HG02885 (cell line): ENCODE results near the gene SMC4.

Experiments used
- ATAC-seq: cut with Tn5 transposase; IDR thresholded peaks from one replicate; pipeline ENCODE4 v1.9.1; 2021; ENCODE audit warnings: mild to moderate bottlenecking; ENCODE audit not compliant: unreplicated experiment, poor library complexity

The SMC4 gene

GRCh38 chr3:160393346-160394008 lies 6.0 kb upstream of the SMC4 start:
- no peak for ATAC-seq

GRCh38 chr3:160394009-160394392 lies 5.4 kb upstream of the SMC4 start:
- ATAC-seq, result no peak

GRCh38 chr3:160395297-160395696 lies 4.2 kb upstream of the SMC4 start:
- ATAC-seq, result no peak

- peak; percentile 9 for ATAC-seq
Observed at GRCh38 chr3:160398820-160399124, 678 bp upstream of the SMC4 start.

GRCh38 chr3:160400030-160400701 lies 716 bp downstream of the SMC4 start:
- peak; percentile 6 for ATAC-seq

- no peak for ATAC-seq
Observed at GRCh38 chr3:160400702-160401150, 1.3 kb downstream of the SMC4 start.

GRCh38 chr3:160401291-160402095 lies 2.0 kb downstream of the SMC4 start:
- ATAC-seq, result no peak

- no peak for ATAC-seq
Observed at GRCh38 chr3:160402221-160403027, 3.0 kb downstream of the SMC4 start.

- no peak for ATAC-seq
Observed at GRCh38 chr3:160403028-160403545, 3.6 kb downstream of the SMC4 start.

- no peak for ATAC-seq
Observed at GRCh38 chr3:160403796-160404470, 4.5 kb downstream of the SMC4 start.

GRCh38 chr3:160409812-160410610 lies 10.6 kb downstream of the SMC4 start:
- ATAC-seq, result no peak

GRCh38 chr3:160412477-160412876 lies 13.0 kb downstream of the SMC4 start:
- ATAC-seq, result no peak

GRCh38 chr3:160413613-160414248 lies 14.3 kb downstream of the SMC4 start:
- ATAC-seq, result peak; percentile 87

GRCh38 chr3:160417311-160417710 lies 17.9 kb downstream of the SMC4 start:
- ATAC-seq, result no peak

- ATAC-seq, result no peak
Observed at GRCh38 chr3:160427832-160428424, 28.5 kb downstream of the SMC4 start.

GRCh38 chr3:160434071-160434470 lies 34.6 kb downstream of the SMC4 start:
- ATAC-seq, result no peak

- no peak for ATAC-seq
Observed at GRCh38 chr3:160435095-160435494, 35.6 kb downstream of the SMC4 start.

GRCh38 chr3:160435747-160436146 lies 36.3 kb downstream of the SMC4 start:
- no peak for ATAC-seq
